GM23338 (cell line): ENCODE data around the gene MAPT. TPM values are rescaled to one million over a fixed set of nuclear protein-coding genes. Genes with fewer than 3 reads are reported as not detected.

Experiments
- ATAC-seq: fragments of 200-7000 bp; cut with Tn5 transposase; 3 replicates; pipeline ENCODE4 v1.9.1; 2020
- DNase-seq: peaks from one replicate; pipeline ENCODE4 v3.0.0-alpha.2; 2015; ENCODE audit warnings: low spot score
- H2AFZ ChIP-seq: fragments of 200-600 bp; sonication (generic); 2 replicates; pipeline ENCODE4 v1.8.0; 2016; ENCODE audit warnings: antibody characterized with exemption, mild to moderate bottlenecking, moderate library complexity
- H3F3A ChIP-seq: fragments of 200-600 bp; sonication (generic); replicated peaks from 2 replicates; pipeline ENCODE4 v1.8.0; 2017; ENCODE audit warnings: antibody characterized with exemption, mixed run types, low read depth
- H3K27ac ChIP-seq: fragments of 200-600 bp; sonication (generic); 2 replicates; pipeline ENCODE4 v1.6.1; 2016; ENCODE audit warnings: low read depth
- H3K27me3 ChIP-seq: fragments of 200-600 bp; sonication (generic); 2 replicates; pipeline ENCODE4 v1.8.0; 2016; ENCODE audit warnings: mild to moderate bottlenecking, mixed run types, moderate library complexity; ENCODE audit not compliant: insufficient read depth
- H3K36me3 ChIP-seq: fragments of 200-600 bp; sonication (generic); 2 replicates; pipeline ENCODE4 v1.8.0; 2016; ENCODE audit warnings: mild to moderate bottlenecking; ENCODE audit not compliant: insufficient read depth
- H3K4me1 ChIP-seq: fragments of 200-600 bp; sonication (generic); 2 replicates; pipeline ENCODE4 v1.8.0; 2016; ENCODE audit warnings: mild to moderate bottlenecking, moderate library complexity; ENCODE audit not compliant: insufficient read depth
- H3K4me2 ChIP-seq: fragments of 200-600 bp; sonication (generic); 2 replicates; pipeline ENCODE4 v1.7.1; 2017; ENCODE audit warnings: mixed run types
- H3K4me3 ChIP-seq: fragments of 200-600 bp; sonication (generic); 2 replicates; pipeline ENCODE4 v1.6.1; 2016; ENCODE audit warnings: mixed run types
- H3K79me2 ChIP-seq: fragments of 200-600 bp; sonication (generic); replicated peaks from 2 replicates; pipeline ENCODE4 v1.8.0; 2017; ENCODE audit warnings: mild to moderate bottlenecking; ENCODE audit not compliant: insufficient read depth
- H3K9me2 ChIP-seq: fragments of 200-600 bp; sonication (generic); 2 replicates; pipeline ENCODE4 v1.8.0; 2017; ENCODE audit not compliant: insufficient read depth
- H4K20me1 ChIP-seq: fragments of 200-600 bp; sonication (generic); replicated peaks from 2 replicates; pipeline ENCODE4 v1.8.0; 2017; ENCODE audit warnings: mild to moderate bottlenecking; ENCODE audit not compliant: insufficient read depth
- H3K27ac Mint-ChIP-seq: 2 replicates; pipeline ENCODE4 v1.8.0; 2020; ENCODE audit warnings: inconsistent platforms, mild to moderate bottlenecking, moderate library complexity, mixed read lengths
- H3K27me3 Mint-ChIP-seq: 3 replicates; pipeline ENCODE4 v1.8.0; 2022; ENCODE audit warnings: low read depth, mild to moderate bottlenecking, moderate library complexity, mixed read lengths, inconsistent platforms; ENCODE audit not compliant: insufficient read depth, poor library complexity
- H3K36me3 Mint-ChIP-seq: 3 replicates; pipeline ENCODE4 v1.8.0; 2021; ENCODE audit warnings: low read depth, mild to moderate bottlenecking, inconsistent platforms, moderate library complexity, mixed read lengths
- H3K4me1 Mint-ChIP-seq: 3 replicates; pipeline ENCODE4 v1.8.0; 2020; ENCODE audit warnings: mild to moderate bottlenecking, inconsistent platforms, mixed read lengths
- H3K4me3 Mint-ChIP-seq: 3 replicates; pipeline ENCODE4 v1.8.0; 2021; ENCODE audit warnings: moderate library complexity, mild to moderate bottlenecking, inconsistent platforms, mixed read lengths
- H3K9me3 Mint-ChIP-seq: 3 replicates; pipeline ENCODE4 v1.8.0; 2020; ENCODE audit warnings: moderate library complexity, mild to moderate bottlenecking, inconsistent platforms, mixed read lengths
- CREB1 ChIP-seq: fragments of 250-450 bp; sonication (Bioruptor Pico); IDR thresholded peaks from 2 replicates; pipeline ENCODE4 v1.5.0; 2020; ENCODE audit warnings: low read depth, mild to moderate bottlenecking, moderate library complexity
- CTCF ChIP-seq, 2 experiments: fragments of 200-600 bp in 1 of 2; sonication (generic) in 1 of 2; conservative IDR thresholded peaks; 2 replicates each; pipeline versions ENCODE4 v1.5.1 to v1.6.1; 2016 to 2017; ENCODE audit warnings: antibody characterized with exemption in 2 of 2, low read depth in 2 of 2, mild to moderate bottlenecking in 2 of 2, moderate library complexity in 1 of 2
- ETS1 ChIP-seq: IDR thresholded peaks from 2 replicates; pipeline ENCODE4 v1.6.1; 2016; ENCODE audit warnings: antibody characterized with exemption
- EZH2 ChIP-seq: fragments of 200-600 bp; sonication (generic); IDR thresholded peaks from one replicate; pipeline ENCODE4 v1.8.0; 2017; ENCODE audit warnings: antibody characterized with exemption, mild to moderate bottlenecking, low read depth; ENCODE audit not compliant: unreplicated experiment
- EZH2phosphoT487 ChIP-seq: fragments of 200-600 bp; sonication (generic); IDR thresholded peaks from one replicate; pipeline ENCODE4 v1.8.1; 2018; ENCODE audit warnings: antibody characterized with exemption; ENCODE audit not compliant: unreplicated experiment
- JUNB ChIP-seq: IDR thresholded peaks from one replicate; pipeline ENCODE4 v1.6.1; 2016; ENCODE audit warnings: antibody characterized with exemption; ENCODE audit not compliant: unreplicated experiment
- NANOG ChIP-seq: IDR thresholded peaks from 2 replicates; pipeline ENCODE4 v1.6.1; 2016; ENCODE audit warnings: antibody characterized with exemption, borderline replicate concordance
- POLR2AphosphoS5 ChIP-seq: IDR thresholded peaks from 2 replicates; pipeline ENCODE4 v1.6.1; 2016; ENCODE audit warnings: antibody characterized with exemption, low read depth
- REST ChIP-seq: IDR thresholded peaks from one replicate; pipeline ENCODE4 v1.6.1; 2018; ENCODE audit warnings: antibody characterized with exemption; ENCODE audit not compliant: unreplicated experiment
- STAT1 ChIP-seq: IDR thresholded peaks from one replicate; pipeline ENCODE4 v1.6.1; 2016; ENCODE audit warnings: antibody characterized with exemption; ENCODE audit not compliant: unreplicated experiment
- ZNF114 ChIP-seq: fragments of 250-450 bp; sonication (Bioruptor Pico); IDR thresholded peaks from 2 replicates; pipeline ENCODE4 v1.5.0; 2020; ENCODE audit warnings: mild to moderate bottlenecking, moderate library complexity
- ZNF331 ChIP-seq: fragments of 250-450 bp; sonication (Bioruptor Pico); IDR thresholded peaks from 2 replicates; pipeline ENCODE4 v1.5.0; 2020; ENCODE audit warnings: low read depth, mild to moderate bottlenecking, moderate library complexity
- ZNF462 ChIP-seq: fragments of 250-450 bp; sonication (Bioruptor Pico); IDR thresholded peaks from 2 replicates; pipeline ENCODE4 v1.5.0; 2020; ENCODE audit warnings: mild to moderate bottlenecking, moderate library complexity
- polyA plus RNA-seq: library from polyadenylated mRNA; unstranded; fragments of >200 nt; fragmentation: Nextera tagmentation; extraction: Ambion mirVana; gene quantifications from 2 replicates; pipeline ENCODE4 v1.2.1, GENCODE V29; 2016
- total RNA-seq: library from RNA; depleted of rRNA; stranded (reverse); fragments of >200 nt; shearing (Covaris generic); gene quantifications from 2 replicates; pipeline ENCODE4 v1.2.3, GENCODE V29; 2014

The MAPT gene
- total and polyA plus RNA-seq, 2 experiments from 2014 or later = 1.1 to 2.1 TPM

GRCh38 chr17:46063241-46063640 is 168.9 kb downstream of the MAPT start:
- Histone ChIP-seq H3F3A (no peaks in the 10 kb centered on the region), H3K27me3 (no peaks in the 10 kb centered on the region), H3K79me2 (peaks cover 70% of the 10 kb centered on the region), H2AFZ (no peak overlapping the region), H3K4me2 (no peak overlapping the region), H3K36me3 (peaks cover 38% of the 10 kb centered on the region), H4K20me1 (peaks cover 20% of the 10 kb centered on the region; the same call in 1 of the 2 replicates), H3K4me1 (peaks cover 2% of the 10 kb centered on the region), H3K9me2 (no peaks in the 10 kb centered on the region), H3K4me3 (no peak overlapping the region), H3K27ac (peak overlapping the region; percentile 52; the same call in 1 of the 2 replicates)
- Mint-ChIP-seq H3K9me3 (no peaks in the 10 kb centered on the region), H3K27me3 (peaks cover 5% of the 10 kb centered on the region), H3K4me3 (no peak overlapping the region), H3K36me3 (peaks cover 62% of the 10 kb centered on the region), H3K27ac (no peak overlapping the region), H3K4me1 (peaks cover 16% of the 10 kb centered on the region; the same call in 2 of the 3 replicates)
- TF ChIP-seq JUNB (no peak), CREB1 (CRISPR knock-in tag) (no peak), REST (no peak), ZNF114 (CRISPR knock-in tag) (no peak), CTCF (conservative IDR thresholded peaks at IDR 0.05; ENCODE audit: low read depth in 2 of 2) (no peak), ZNF462 (CRISPR knock-in tag) (no peak), STAT1 (no peak), ZNF331 (CRISPR knock-in tag) (no peak), EZH2phosphoT487 (no peak), POLR2AphosphoS5 (no peak), EZH2 (no peak), ETS1 (no peak), NANOG (no peak)
- DNase-seq = no peak
- no peak for ATAC-seq
